ENCODE results near the gene AGPAT1.

Gene AGPAT1

GRCh38 chr6:32179766-32180405 lies 4.0 kb upstream of the AGPAT1 start:
- DNase-seq, result no peak
- Histone ChIP-seq H3K36me3 (replicated peaks) (peaks cover 29% of the 10 kb centered on the region), H3K4me3 (ENCODE audit: low read depth, low read length) (no peak overlapping the region), H3K27me3 (replicated peaks) (no peaks in the 10 kb centered on the region), H3K27ac (no peak overlapping the region)
- in situ Hi-C loops (cut with HindIII; ENCODE audit: low pct_ligation_motif_present, low sequenced_read_pairs), result loop anchor here (10.0 kb wide), 1 partner anchor 55 kb away; the partner anchor contains the start of gene ATF6B
- TF ChIP-seq, protein P1, sequence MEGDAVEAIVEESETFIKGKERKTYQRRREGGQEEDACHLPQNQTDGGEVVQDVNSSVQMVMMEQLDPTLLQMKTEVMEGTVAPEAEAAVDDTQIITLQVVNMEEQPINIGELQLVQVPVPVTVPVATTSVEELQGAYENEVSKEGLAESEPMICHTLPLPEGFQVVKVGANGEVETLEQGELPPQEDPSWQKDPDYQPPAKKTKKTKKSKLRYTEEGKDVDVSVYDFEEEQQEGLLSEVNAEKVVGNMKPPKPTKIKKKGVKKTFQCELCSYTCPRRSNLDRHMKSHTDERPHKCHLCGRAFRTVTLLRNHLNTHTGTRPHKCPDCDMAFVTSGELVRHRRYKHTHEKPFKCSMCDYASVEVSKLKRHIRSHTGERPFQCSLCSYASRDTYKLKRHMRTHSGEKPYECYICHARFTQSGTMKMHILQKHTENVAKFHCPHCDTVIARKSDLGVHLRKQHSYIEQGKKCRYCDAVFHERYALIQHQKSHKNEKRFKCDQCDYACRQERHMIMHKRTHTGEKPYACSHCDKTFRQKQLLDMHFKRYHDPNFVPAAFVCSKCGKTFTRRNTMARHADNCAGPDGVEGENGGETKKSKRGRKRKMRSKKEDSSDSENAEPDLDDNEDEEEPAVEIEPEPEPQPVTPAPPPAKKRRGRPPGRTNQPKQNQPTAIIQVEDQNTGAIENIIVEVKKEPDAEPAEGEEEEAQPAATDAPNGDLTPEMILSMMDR (IDR thresholded peaks at IDR 0.05; ENCODE audit: low read depth, low read length, missing control alignments), result no peak

GRCh38 chr6:32178547-32179440 lies 2.9 kb upstream of the AGPAT1 start:
- peaks cover 23% of the 10 kb centered on the region for H3K36me3 ChIP-seq (replicated peaks)
- H3K27me3 ChIP-seq (replicated peaks), result no peaks in the 10 kb centered on the region
- TF ChIP-seq, protein P1 (IDR thresholded peaks at IDR 0.05; ENCODE audit: low read depth, low read length, missing control alignments), result no peak
- in situ Hi-C loops (cut with HindIII; ENCODE audit: low pct_ligation_motif_present, low sequenced_read_pairs), result no loop called here
- no peak for DNase-seq
- H3K4me3 ChIP-seq (ENCODE audit: low read depth, low read length), result peak overlapping the region; percentile 95
- peak overlapping the region; percentile 88 for H3K27ac ChIP-seq

GRCh38 chr6:32177788-32178546 lies 2.1 kb upstream of the AGPAT1 start, which contains the start of gene RNF5:
RNF5 (plus strand) TSS chr6:32178405; CDS start chr6:32178512, 107 bp downstream.
- peak within 1 kb of the TSS; percentile 95 for H3K4me3 ChIP-seq (ENCODE audit: low read depth, low read length)
- peak; percentile 100 for DNase-seq
- H3K27ac ChIP-seq, result peak within 1 kb of the TSS; percentile 88
- in situ Hi-C loops (cut with HindIII; ENCODE audit: low pct_ligation_motif_present, low sequenced_read_pairs), result no loop called here
- H3K36me3 ChIP-seq (replicated peaks), result peaks cover 15% of the 10 kb centered on the region
- no peaks in the 10 kb centered on the region for H3K27me3 ChIP-seq (replicated peaks)
- TF ChIP-seq, protein P1 (IDR thresholded peaks at IDR 0.05; ENCODE audit: low read depth, low read length, missing control alignments), result no peak

DNA sequence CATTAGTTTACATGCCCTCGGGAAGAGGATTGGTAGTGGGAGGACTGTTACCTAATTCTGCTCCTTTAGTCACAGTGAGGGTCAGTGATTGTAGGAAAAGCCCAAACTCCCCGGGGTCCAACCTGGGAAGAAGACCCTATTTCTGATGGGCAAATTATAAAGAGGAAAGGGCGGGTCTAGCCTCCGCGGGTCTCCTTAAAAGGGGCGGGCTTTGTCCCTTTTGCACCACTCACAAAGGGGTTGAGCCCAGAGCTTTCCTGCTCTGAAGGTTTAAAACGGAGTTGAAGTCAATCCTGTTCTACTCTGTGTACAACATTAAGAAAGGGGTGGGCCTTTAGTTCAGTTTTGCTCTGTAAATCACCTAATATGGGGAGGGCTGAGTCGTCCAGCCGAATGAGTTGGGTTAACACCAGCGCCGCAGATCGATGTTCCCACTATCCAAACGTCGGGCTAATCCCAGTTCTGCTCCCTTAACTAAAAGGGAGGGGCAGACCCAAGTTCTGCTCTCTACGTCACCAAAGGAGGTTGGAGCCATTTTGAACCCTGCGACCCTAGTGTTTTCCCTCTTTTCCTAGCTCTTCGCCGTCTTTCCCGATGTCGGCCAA lies 1.4 kb upstream of the AGPAT1 start:
- in situ Hi-C loops (cut with HindIII; ENCODE audit: low pct_ligation_motif_present, low sequenced_read_pairs), result no loop called here
- TF ChIP-seq, protein P1 (IDR thresholded peaks at IDR 0.05; ENCODE audit: low read depth, low read length, missing control alignments), result no peak
- peak overlapping the region; percentile 95 for H3K4me3 ChIP-seq (ENCODE audit: low read depth, low read length)
- H3K27me3 ChIP-seq (replicated peaks), result no peaks in the 10 kb centered on the region
- H3K36me3 ChIP-seq (replicated peaks), result peaks cover 8% of the 10 kb centered on the region
- H3K27ac ChIP-seq, result peak overlapping the region; percentile 88
- DNase-seq, result peak; percentile 54

GRCh38 chr6:32176476-32177182 lies 745 bp upstream of the AGPAT1 start:
- Histone ChIP-seq H3K27me3 (replicated peaks) (no peaks in the 10 kb centered on the region), H3K27ac (peak overlapping the region; percentile 88), H3K36me3 (replicated peaks) (peaks cover 4% of the 10 kb centered on the region), H3K4me3 (ENCODE audit: low read depth, low read length) (peak overlapping the region; percentile 95)
- no peak for DNase-seq
- in situ Hi-C loops (cut with HindIII; ENCODE audit: low pct_ligation_motif_present, low sequenced_read_pairs), result no loop called here
- TF ChIP-seq, protein P1 (IDR thresholded peaks at IDR 0.05; ENCODE audit: low read depth, low read length, missing control alignments), result no peak

Measured in brain microvascular endothelial cell (primary cell).